GM12892 (cell line): ENCODE measurements around the gene TMEM229B.

Source experiments
- DNase-seq: peaks from one replicate; pipeline ENCODE4 v3.0.0; 2011; ENCODE audit not compliant: insufficient read length
- FAIRE-seq: peaks from 2 replicates; lab custom pipeline; 2011; peaks lifted over from hg19 to GRCh38; lab: Jason Lieb, UNC
- POLR2A ChIP-seq: IDR thresholded peaks from 2 replicates; pipeline ENCODE4 v1.6.1; 2011; ENCODE audit warnings: low read depth, low read length, control low read depth
- POLR2AphosphoS5 ChIP-seq: IDR thresholded peaks from 2 replicates; pipeline ENCODE4 v1.6.1; 2011; ENCODE audit warnings: low read depth, low read length, control low read depth
- TAF1 ChIP-seq: IDR thresholded peaks from 2 replicates; pipeline ENCODE4 v1.6.1; 2011; ENCODE audit warnings: low read depth, mild to moderate bottlenecking, control low read depth, low read length, borderline replicate concordance

TMEM229B gene

GRCh38 chr14:67525389-67525788 is 36.9 kb upstream of the TMEM229B start:
- FAIRE-seq: no peak
- no peak for TF ChIP-seq TAF1
- no peak for TF ChIP-seq POLR2A
- TF ChIP-seq POLR2AphosphoS5: no peak
- no peak for DNase-seq

DNA sequence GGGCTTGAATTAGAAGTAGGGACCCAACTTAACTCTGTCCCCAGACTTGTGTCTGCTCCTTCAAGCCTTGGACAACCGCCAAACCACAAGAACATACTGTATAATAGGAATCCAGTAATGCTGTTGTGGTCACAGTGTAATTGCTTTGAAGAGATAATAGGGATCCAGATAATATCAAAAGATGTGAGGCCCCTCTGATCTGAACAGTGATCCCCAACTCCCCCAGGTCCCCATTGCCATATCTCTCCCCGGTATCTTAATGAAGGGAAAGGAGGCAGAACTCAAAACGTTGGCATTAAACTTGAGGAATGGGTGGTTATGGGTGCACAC is 36.1 kb upstream of the TMEM229B start:
- FAIRE-seq (no peak), DNase-seq (no peak)
- TF ChIP-seq POLR2AphosphoS5 (no peak), POLR2A (no peak), TAF1 (no peak)

DNA sequence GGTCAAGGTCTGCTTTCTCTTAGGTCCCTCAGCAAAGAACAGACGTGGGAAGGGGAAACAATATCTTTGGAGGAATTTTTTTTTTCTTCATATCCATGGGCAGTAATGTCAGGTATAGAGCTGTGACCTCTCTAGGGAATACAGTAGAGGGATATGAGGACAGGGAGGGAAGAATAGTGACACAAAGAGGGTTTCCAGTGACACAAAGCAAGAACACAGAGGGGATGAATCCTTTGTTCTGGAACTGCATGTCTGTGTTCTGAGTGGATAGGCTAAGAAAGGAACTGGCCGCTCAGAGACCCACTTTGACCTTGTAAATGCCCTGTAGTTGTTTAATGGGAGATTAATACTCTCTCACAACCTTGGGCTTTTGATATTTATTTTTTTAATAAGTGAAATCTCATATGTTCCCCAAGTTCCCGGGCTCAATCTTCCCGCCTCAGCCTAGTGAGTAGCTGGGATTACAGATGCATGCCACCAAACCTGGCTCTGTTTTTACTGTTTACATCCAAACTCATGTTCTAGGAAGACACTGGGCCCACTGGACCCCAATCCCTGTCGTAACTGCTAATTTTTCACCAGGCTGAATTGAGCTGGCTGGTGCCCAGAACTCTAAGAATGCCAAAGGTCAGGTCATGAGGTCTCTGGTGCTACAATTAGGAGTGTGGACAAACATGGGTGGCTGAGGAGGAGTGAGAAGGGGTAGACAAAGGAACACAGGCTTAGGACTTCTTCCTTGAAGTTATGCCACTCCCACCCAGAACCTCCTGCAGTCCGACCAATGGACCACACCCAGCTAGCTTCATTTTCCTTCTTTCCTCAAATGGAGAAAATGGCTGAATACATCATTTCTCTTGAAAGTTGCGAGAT is 35.5 kb upstream of the TMEM229B start:
- no peak for FAIRE-seq
- DNase-seq: no peak
- no peak for TF ChIP-seq POLR2A
- TF ChIP-seq POLR2AphosphoS5: no peak
- no peak for TF ChIP-seq TAF1

DNA sequence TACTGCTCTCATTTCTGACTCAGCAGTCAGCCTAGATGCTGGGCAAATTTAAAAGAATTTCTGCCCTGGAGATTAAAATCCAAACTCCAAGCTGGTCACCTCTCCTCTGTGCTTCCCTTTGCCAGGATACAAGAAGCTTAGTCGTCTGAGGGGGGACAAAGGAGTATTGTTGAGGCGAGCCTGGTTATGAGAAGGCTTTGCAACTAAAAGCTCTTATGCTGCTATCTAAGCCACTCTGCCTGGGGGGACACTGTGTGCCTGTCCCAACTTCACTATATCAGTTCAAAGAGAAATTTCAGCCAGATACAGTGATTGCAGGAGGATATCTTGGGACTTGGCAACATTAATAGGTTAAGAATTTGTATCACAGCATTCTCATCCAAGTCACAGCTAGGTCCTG is 33.7 kb upstream of the TMEM229B start:
- DNase-seq (no peak), FAIRE-seq (no peak)
- TF ChIP-seq TAF1 (no peak), POLR2AphosphoS5 (no peak), POLR2A (no peak)

DNA sequence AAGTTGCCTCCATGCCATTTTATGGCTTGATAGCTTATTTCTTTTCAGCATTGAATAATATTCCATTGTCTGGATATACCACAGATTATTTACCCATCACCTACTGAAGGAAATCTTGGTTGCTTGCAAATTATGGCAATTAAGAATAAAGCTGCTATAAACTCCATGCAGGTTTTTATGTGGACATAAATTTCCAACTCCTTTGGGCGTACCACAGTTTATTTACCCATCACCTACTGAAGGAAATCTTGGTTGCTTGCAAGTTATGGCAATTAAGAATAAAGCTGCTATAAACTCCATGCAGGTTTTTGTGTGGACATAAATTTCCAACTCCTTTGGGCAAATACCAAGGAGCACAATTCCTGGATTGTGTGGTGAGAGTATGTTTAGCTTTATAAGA is 32.0 kb upstream of the TMEM229B start:
- DNase-seq (no peak), FAIRE-seq (no peak)
- TF ChIP-seq POLR2A (no peak), POLR2AphosphoS5 (no peak), TAF1 (no peak)

DNA sequence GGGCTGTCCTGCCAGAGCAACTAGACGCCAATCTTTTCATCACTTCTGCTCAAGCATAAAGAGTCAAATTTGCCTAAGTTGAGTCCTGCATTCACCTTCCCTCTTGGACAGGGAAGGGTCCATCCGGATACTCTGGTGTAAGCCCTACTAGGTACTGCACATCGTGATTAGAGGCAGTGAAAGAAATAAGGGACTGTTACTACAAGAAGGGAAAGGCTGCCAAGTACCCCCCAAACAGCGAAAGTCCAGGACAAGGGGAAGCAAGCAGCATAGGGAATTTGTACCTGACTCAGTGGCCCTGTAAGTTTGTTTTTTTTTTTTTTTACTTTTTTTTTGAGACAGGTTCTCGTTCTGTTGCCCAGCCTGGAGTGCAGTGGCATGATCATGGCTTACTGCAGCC is 30.9 kb upstream of the TMEM229B start:
- no peak for TF ChIP-seq TAF1
- no peak for TF ChIP-seq POLR2A
- TF ChIP-seq POLR2AphosphoS5: no peak
- DNase-seq: no peak
- FAIRE-seq: no peak

- no peak for TF ChIP-seq POLR2AphosphoS5
- peak; percentile 24 for FAIRE-seq
Observed at GRCh38 chr14:67517083-67517482, 28.6 kb upstream of the TMEM229B start.

DNA sequence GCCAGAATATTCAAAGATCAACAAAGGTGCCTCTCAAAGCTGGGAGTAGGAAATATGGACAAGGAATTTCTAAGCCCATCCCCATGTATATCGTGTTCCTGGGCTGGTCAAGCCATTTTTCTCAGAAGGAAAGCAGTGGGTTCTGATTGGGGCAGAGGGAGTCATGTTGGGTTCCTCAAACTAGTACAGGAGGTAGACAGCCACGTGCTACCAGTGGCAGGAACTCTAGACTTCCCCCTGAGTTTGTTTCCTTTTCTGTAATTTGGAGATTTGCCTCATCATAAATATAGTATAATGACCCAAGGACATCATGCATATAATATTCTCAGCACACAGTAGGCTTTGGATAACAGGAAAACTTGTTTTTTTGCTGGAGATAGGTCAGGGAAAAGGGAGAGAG is 28.2 kb upstream of the TMEM229B start:
- FAIRE-seq (no peak), DNase-seq (no peak)

More at GRCh38 chr14:67517083-67517482, 28.6 kb upstream of the TMEM229B start:
- DNase-seq: no peak

DNA sequence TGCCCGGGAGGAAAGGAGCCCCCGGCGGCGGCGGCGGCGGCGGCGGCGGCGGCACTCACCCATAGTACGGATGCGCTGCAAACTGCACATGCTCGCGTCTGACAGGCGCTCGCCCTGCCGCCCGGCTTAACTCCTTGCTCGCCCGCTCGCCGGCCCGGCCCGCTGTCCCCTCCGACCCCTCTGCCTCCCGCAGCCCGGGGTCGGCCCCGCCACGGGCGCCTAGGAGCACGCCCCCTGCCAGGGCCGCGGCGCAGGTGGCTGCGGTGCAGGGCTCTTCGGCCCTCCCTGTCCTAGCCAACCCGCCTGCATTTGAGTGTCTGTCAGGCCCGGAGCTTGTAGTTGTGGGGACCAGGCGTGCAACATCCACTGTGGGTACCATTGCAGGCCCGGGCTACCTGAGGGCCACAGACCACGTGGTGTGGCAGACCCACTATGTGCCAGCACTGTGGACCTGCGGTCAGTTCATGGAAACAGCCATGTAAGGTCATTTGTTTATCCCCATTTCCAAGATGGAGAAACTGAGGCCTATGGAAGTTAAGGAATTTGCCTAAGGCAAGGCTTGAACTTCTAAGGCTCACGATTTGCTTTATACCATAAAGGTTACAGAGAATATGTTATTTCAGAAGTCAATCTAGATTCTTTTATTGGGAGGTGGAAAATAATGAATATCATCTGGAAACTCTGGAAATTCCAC is 27.0 kb upstream of the TMEM229B start:
- no peak for TF ChIP-seq POLR2A
- TF ChIP-seq TAF1: no peak
- no peak for TF ChIP-seq POLR2AphosphoS5
- DNase-seq (peak; percentile 56), FAIRE-seq (peak; percentile 66)

More for the DNA sequence above, 28.2 kb upstream of the TMEM229B start:
- TF ChIP-seq TAF1 (no peak), POLR2A (no peak)

GRCh38 chr14:67514650-67515385 is 26.3 kb upstream of the TMEM229B start:
- peak; percentile 59 for DNase-seq
- TF ChIP-seq TAF1 (no peak), POLR2AphosphoS5 (no peak), POLR2A (no peak)
- FAIRE-seq: peak; percentile 38

DNA sequence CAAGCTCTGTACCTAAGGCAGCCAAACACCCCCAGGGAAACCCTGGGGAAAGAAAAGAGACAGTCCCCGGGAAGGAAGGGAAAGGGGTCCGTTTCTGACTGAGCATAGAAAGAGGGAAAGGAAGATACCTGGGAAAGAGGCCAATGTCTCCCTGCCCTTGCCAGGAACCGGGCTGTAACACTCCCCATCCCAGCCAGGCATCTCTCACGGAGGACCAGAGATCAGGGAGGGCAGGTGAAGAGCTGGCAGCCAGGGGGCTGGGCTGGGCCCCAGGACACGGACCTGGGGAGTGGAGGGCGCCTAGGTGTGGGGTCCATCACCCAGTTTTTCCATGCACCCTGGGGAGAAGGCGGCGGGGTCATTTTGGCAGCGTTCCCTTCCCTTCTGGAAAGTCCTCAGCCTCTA is 25.7 kb upstream of the TMEM229B start:
- TF ChIP-seq POLR2A: no peak
- no peak for TF ChIP-seq POLR2AphosphoS5
- no peak for TF ChIP-seq TAF1
- DNase-seq (no peak), FAIRE-seq (no peak)
